Vagina (tissue), 2 donors: ENCODE measurements around the gene VPS33B.

Experiments used
- CTCF ChIP-seq, 3 experiments: fragments of 450-650 bp in 2 of 3; fragments of 200-600 bp in 1 of 3; sonication (generic) in 1 of 3; IDR thresholded peaks; one replicate each; pipeline ENCODE4 v1.5.1; 2017 to 2019; ENCODE audit warnings: antibody characterized with exemption in 3 of 3, mild to moderate bottlenecking in 2 of 3, moderate library complexity in 2 of 3
- POLR2A ChIP-seq, 2 donors: fragments of 450-650 bp; IDR thresholded peaks; one replicate each; pipeline ENCODE4 v1.6.1; 2017; ENCODE audit warnings: antibody characterized with exemption in 2 of 2, mild to moderate bottlenecking in 2 of 2, moderate library complexity in 2 of 2
- POLR2AphosphoS5 ChIP-seq, 2 donors: sonication (generic); formaldehyde crosslinking; IDR thresholded peaks; one replicate each; pipeline ENCODE4 v1.9.0; 2017; ENCODE audit warnings: antibody characterized with exemption in 2 of 2, mild to moderate bottlenecking in 2 of 2, low read depth in 1 of 2; ENCODE audit not compliant: insufficient read depth in 1 of 2

- TF ChIP-seq CTCF (IDR thresholded peaks at IDR 0.05) (no peak), POLR2A (IDR thresholded peaks at IDR 0.05) (no peak), POLR2AphosphoS5 (IDR thresholded peaks at IDR 0.05; ENCODE audit: insufficient read depth in 1 of 2, low read depth in 1 of 2) (no peak)
Measured at GRCh38 chr15:91027677-91028076, 5.3 kb upstream of the VPS33B start.
